GM18873 (cell line): Measurements from ENCODE around the gene SLC35C1.
"Not testable (repeated sequence)": the region's sequence is repeated elsewhere in the genome, so short reads cannot be mapped to it uniquely, and the experiment has no call there.

ENCODE experiments used
- ATAC-seq: cut with Tn5 transposase; IDR thresholded peaks from one replicate; pipeline ENCODE4 v1.9.1; 2021; ENCODE audit warnings: mild to moderate bottlenecking, moderate library complexity, moderate number of reproducible peaks; ENCODE audit not compliant: unreplicated experiment, low FRiP score

Gene SLC35C1

DNA sequence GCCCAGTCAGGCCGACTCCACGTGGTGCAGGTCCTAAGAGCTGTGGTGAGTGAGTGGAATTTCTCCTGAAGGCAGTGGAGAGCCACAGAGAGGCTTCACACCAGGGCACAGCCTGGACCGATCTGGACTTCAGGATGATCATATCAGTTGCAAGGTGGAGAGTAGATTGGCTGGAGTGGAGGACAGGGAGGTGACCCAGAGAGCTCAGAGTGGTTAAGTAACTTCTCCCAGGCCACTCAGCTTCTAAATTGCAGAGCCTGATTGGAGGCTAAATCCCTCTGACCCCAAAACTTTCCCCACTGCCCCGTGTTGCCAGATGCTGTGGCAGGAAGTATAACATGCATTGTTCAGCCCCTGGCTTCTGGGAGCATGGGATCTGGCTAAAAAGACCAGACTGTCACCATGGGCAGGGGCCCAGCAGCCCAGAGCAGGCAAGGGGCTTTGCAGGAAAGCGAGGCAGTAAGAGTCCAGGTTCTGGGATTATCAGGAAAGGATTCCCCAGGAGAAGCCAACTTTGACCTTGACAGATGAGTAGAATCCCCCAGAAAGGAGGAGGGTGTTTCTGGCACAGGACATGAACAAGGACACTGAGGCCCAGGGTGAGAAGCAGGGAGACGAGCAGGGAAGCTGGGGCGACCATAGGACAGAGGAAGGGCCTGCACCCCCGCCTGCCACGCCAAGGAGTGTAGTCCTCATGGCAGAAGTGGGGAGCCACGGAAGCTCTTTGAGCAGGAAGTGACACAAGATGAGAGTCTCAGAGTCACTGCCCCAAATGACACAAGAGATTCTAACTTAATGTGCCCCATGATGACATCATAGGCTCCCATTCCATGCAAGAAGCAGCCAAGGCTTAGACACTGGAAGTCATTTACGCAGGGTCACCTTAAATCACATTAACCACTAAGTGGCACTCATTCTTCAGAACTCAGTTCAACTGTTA is 4.8 kb downstream of the SLC35C1 start:
- no peak for ATAC-seq

DNA sequence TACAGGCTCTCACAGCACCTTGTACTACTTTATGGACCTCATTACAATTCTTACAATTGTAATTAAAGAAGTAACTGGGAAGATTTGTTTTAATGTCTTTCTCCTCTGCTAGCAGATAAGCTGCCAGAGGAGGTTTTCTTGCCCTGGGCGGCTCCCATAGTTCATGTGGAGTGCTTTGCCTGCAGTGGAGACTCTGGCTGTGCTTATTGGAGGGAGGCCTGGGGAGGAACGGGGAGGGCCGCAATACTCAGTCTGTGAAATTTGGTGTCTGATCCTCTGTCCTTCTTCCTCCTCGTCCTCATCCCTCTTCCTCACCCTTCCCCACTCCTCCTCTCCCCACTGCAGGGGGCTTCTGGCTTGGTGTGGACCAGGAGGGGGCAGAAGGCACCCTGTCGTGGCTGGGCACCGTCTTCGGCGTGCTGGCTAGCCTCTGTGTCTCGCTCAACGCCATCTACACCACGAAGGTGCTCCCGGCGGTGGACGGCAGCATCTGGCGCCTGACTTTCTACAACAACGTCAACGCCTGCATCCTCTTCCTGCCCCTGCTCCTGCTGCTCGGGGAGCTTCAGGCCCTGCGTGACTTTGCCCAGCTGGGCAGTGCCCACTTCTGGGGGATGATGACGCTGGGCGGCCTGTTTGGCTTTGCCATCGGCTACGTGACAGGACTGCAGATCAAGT is 5.6 kb downstream of the SLC35C1 start:
- no peak for ATAC-seq

- no peak for ATAC-seq
Measured at GRCh38 chr11:45811109-45811435, 6.1 kb downstream of the SLC35C1 start.

- ATAC-seq: no peak
Measured at GRCh38 chr11:45811571-45812290, 6.8 kb downstream of the SLC35C1 start.

DNA sequence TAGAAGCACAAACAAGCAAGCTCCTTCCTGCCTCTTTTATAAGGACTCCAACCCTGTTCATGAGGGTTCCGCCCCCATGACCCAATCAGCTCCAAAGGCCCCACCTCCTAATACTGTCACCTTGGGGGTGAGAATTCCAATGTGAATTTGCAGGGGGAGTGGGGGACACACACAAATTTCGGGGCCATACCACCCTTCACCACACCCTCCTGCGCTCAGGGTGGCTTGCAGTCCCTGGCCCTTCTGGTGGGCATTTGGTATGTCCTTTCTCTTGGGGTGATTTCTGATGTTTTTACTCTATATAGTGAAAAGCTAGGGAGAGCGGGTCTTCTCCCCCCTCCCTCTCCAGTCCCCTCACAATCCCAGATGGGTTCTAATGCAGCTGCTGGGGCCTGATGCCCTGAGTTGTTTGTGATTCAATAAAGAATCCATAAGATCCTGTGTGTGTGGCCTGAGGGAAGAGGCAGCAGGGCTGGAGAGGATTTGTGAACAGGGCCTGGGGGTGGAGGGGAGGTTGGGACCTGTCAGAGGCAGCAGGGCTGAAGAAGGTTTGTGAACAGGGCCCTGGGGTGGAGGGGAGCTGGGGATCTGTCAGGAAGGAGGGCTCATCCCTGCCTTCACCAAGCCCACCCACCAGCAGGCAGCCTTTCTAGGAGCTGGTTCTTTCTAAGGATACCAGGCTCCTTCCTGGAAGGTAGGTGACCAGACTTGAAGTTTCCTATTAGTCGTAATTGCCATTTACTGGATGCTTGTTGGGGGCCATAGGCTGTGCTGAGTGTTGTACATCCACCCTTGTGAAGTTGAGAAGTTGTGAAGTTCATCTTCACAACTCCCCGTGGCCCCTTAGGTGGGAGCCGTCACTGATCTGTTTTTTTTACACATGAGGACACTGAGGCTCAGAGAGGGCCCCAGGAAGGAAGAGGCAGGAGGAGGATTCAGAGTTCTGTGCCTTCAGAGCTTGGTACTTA is 7.9 kb downstream of the SLC35C1 start:
- ATAC-seq: no peak

DNA sequence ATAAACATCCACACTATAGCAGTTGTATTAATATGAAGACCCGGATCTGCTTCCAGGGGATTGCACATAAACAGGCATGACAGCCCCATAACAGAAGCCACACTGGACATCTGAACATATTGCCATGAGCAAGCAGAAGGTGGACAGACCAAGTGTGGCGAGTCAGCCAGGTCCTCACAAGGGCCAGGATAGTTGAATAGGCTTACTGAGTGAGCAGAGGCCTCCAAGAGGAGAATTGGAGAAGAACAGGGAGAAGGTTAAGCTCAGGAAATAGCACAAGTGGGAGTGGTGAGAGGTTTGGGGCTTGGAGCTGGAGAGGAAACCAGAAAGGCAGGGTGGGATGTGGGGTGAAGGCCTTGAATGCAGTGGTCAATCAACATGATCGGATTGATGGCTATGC is 10.8 kb downstream of the SLC35C1 start:
- ATAC-seq: no peak

GRCh38 chr11:45816614-45817013 is 11.7 kb downstream of the SLC35C1 start:
- ATAC-seq: no peak

DNA sequence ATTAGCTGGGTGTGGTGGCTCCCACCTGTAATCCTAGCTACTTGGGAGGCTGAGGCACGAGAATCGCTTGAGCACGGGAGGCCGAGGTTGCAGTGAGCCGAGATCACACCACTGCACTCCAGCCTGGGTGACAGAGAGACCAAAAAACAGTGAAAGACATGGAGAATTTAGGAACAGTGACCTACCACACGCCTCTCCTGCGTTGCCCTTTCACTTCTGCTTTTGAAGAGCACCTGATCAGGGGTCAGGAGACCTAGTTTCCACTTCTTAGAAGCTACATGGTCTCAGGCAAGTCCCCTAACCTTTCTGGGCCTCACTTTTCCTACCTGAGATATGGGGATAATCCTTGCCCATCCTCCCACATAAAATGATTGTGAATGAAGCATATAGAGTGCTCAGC is 12.2 kb downstream of the SLC35C1 start:
- peak; percentile 84 for ATAC-seq

GRCh38 chr11:45818961-45819605 is 14.1 kb downstream of the SLC35C1 start:
- no peak for ATAC-seq

DNA sequence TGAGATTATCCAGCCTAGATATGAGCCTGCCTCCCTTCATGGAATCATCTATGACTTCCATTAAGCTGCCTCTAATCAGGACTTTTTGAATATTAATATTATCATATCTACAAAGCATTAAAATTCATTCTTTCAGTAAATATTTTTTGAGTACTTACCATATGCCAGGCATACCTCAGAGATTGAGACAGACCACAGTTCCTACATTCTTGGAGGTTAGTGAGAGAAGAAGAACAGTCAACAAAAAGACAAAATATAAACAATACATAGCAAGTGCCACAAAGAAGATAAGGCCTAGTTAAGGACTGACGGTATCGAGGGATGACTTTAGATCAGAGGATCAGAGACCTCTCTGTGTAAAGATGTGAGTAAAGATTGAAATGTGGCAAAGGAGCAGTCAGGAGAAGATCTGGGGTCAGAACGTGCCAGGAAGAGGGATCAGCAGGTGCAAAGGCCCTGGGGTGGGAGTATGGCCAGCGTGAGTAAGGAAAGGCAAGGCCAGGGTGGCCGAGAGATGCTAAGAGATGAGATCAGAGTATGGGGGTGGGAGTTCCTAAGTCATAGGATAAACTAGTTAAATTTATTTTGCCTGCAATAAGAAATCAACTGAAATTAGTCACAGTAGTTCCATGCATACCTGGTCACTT is 15.4 kb downstream of the SLC35C1 start:
- ATAC-seq: no peak

DNA sequence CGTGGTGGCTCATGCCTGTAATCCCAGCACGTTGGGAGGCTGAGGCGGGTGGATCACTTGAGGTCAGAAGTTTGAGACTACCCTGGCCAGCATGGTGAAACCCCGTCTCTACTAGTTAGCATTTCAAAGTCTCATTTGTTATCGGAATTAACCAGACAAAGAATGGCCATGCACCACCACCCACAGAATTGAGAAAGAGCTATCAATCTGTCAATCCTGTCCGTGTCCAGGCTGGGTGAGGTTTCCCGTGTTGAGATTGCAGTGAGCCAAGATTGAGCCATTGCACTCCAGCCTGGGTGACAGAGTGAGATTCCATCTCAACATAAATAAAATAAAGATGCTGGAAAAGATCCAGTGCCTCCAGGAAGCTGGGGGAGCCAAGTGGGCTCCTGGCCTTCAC is 21.5 kb downstream of the SLC35C1 start:
- ATAC-seq: not testable (repeated sequence)

DNA sequence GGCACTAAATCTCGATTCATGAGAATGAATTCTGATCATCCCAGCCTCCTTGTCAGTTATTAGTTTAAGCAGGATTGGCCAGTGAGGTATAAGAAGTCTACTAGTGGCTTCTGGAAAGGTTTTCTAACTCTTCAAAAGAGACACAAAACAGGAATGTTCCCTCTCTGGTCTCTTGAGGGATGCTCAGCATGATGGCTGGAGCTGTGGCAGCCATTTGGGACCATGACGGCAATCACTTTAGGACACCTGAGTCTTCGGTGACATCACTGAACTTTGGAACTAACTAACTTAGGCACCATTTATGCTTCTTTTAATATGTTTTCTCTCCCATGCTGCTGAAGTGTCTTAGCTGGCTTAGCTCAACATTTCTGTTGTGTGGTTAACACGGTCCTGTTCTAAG is 22.2 kb downstream of the SLC35C1 start:
- no peak for ATAC-seq

- no peak for ATAC-seq
Measured at GRCh38 chr11:45828996-45829395, 24.0 kb downstream of the SLC35C1 start.

GRCh38 chr11:45830596-45830995 is 25.6 kb downstream of the SLC35C1 start:
- ATAC-seq: no peak

DNA sequence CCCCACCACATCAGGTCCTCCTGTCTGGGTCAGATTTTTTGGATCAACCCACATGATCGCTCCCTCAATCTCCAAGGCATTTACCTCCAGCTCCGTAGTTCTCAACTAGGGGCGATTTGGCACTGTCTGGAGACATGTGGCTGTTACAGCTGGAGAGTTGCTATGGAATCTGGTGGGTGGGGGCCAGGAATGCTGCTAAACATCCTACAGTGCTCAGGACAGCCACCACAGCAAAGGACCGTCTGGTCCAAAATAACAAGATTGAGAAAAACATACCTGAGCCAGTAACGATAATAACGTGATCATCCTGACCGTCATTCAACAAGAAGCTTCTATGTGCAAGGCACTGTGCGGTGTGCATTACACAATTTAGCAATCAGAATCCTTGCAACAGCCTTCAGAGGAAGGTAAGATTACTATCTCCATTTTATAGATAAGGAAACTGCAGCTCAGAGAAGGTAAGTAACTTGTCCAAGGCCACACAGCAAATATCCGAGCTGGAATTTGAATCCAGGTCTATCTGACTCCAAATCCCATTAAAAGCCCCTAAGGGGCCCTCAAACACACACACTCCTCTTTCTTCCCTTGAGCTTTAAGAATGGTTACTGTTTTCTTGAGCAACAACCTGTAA is 28.0 kb downstream of the SLC35C1 start:
- no peak for ATAC-seq

GRCh38 chr11:45833761-45834160 is 28.8 kb downstream of the SLC35C1 start:
- no peak for ATAC-seq

GRCh38 chr11:45834298-45834756 is 29.4 kb downstream of the SLC35C1 start:
- ATAC-seq: no peak

GRCh38 chr11:45839204-45839603 is 34.3 kb downstream of the SLC35C1 start:
- ATAC-seq: no peak

DNA sequence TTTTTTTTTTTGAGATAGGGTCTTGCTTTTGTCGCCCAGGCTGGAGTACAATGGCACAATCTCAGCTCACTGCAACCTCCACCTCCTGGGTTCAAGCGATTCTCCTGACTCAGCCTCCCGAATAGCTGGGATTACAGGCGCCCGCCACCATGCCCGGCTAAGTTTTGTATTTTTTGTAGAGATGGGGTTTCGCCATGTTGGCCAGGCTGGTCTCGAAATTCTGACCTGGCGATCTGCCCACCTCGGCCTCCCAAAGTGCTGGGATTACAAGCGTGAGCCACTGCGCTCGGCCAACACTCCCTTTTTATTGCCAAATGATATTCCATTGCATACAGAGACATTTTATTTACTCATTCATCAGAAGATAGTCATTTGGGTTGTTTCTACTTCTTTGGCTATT is 35.3 kb downstream of the SLC35C1 start:
- not testable (repeated sequence) for ATAC-seq
